Tongue (tissue), 2 donors: ENCODE measurements around the gene SULT1A2. TPM values are rescaled to one million over a fixed set of nuclear protein-coding genes. Genes with fewer than 3 reads are reported as not detected.
"Not testable (repeated sequence)": the region's sequence is repeated elsewhere in the genome, so short reads cannot be mapped to it uniquely, and the experiment has no call there.

ENCODE experiments used
- DNase-seq: peaks from one replicate; pipeline ENCODE4 v3.0.0-alpha.2; 2015
- total RNA-seq: library from RNA; depleted of rRNA; stranded (reverse); fragments of >200 nt; gene quantifications from one replicate; pipeline ENCODE4 v1.2.3, GENCODE V29; 2014

SULT1A2 gene
- total RNA-seq, 1 donor from 2014 or later, result not detected

DNA sequence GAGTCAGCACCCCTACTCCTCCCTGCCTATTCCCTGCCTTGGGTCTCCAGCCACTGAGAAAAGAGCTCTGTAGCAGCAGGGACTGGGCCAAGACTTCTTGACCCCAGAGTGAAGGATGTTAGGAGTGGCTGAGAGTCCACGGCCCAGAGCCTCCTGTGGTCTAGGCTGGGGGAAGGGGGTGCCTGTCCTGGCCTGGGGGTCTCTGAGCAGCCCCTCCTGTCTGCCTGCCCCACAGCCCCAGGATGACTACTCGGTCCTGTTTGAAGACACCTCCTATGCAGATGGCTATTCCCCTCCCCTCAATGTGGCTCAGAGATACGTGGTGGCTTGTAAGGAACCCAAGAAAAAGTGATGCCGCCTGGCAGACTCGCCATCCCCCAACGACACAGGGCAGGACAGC, 5.5 kb downstream of the SULT1A2 start:
- no peak for DNase-seq

DNA sequence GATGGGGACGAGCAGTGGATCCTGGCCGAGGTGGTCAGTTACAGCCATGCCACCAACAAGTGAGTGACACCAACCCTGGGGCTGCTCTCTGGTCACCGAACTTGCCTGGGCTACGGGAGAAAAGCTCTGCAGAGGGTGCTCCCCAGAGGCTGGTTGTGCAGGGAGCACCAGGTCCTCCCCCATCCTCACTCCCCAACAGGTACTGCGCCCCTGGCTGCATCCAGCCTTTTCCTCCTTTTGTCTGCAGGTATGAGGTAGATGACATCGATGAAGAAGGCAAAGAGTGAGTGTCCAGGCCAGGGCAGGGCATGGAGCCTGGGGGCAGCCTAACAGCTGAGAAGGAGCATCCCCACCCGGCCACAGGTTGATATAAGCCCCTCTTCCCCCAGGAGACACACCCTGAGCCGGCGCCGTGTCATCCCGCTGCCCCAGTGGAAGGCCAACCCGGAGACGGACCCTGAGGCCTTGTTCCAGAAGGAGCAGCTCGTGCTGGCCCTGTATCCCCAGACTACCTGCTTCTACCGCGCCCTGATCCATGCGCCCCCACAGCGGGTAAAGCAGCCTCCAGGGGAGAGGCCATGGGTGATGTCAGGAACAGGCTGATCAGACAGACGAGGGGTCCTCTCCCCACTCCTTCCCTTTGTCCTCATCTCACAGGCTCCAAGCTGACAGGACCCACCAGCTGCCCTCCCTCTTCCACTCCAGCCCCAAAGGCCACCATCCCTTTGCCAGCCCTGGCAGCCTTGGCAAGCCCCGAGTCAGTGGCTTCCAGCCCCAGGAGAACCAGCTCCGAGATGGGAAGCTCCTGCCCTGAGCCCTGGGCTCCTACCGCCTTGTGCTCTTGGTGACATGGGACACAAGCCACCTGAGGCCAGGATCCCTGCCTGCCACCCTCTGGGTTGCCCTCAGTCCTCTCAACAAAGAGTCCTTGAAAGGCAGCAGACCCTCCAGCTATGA, 6.2 kb downstream of the SULT1A2 start:
- no peak for DNase-seq

DNA sequence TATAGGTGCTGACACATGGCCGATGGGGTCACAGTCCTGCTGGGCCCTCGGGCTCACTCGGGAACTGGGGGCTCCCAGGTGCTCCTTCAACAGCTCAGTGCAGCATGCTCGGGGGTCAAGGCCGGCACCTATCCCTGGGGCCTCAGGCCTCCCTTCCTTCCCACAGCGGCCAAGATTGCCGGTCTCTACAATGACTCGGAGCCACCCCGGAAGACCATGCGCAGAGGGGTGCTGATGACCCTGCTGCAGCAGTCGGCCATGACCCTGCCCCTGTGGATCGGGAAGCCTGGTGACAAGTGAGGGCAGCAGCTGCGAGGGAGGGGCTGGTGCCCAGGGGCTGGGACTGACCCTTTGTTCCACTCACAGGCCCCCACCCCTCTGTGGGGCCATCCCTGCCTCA, 6.9 kb downstream of the SULT1A2 start:
- DNase-seq, result no peak

DNA sequence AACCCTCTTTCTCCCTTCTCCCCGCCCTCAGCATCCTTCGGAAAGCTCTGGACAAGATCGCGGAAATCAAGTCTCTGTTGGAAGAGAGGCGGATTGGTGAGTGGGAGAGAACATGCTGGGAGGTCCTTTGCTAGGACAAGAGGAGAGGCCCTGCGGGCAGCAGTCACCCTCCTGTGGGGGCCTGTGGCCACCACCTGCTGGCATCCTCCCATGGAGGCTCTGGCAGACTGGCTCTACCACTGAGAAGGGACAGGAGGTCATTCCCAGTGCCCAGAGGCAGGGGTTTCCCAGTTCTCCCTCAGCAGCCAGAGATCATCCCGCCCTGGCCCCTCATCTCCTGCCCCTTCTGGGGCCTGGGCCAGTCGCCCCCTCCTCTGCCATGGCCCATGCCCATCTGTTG, 7.8 kb downstream of the SULT1A2 start:
- DNase-seq, result no peak

DNA sequence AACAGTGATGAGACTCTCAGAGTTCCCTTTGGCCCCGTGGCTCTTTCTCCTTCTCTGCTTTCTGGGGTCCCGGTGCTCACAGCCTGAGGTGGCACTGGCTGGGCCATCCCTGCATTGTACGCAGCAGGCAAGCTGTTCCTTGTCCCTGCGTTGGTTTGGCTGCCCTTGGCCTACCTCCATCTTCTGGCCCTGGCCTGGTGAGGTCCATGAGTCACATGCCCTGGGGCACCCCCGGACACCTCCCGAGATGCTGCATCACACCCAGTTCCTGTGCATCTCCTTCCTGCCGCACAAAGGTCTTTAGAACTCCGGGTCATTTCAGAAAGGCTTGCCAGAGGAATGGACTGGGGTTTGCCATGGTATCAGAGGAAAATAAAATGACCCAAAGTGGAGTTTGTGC, 9.5 kb downstream of the SULT1A2 start:
- no peak for DNase-seq

DNA sequence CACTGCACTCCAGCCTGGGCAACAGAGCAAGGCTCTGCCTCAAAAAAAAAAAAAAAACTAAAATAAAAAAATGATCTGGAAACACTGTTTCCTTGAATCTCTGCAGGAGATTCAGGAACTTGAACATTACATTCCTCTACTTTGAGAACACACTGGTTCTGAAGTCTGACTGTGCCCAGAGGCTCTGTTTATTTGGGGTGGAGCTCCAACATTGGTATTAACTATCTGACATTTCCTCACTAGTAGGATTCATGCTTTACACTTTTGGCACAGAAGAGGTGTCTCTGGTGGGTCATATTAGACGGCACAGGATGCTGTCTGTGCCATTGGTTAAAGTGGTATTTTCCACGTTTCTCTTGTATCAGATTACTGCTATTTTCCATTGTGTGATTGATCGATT, 10.4 kb downstream of the SULT1A2 start:
- DNase-seq, result no peak

DNA sequence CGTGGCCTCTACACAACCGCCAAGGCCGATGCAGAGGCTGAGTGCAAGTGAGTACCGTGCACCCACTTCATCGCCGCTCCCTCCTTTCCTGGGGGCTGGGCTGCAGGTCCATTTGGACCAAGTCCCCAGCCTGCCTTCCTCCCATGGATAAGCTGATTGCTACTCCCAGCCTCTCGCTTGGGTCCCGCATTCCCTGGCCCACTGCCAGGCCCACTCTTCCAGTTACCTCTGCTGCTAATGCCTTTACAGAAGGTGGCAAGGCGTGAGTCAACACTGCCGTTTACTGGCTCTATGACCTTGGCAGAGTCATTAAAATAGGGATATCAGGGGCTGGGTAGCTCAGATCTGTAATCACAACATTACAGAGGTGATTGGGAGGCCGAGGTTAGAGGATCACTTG, 11.2 kb downstream of the SULT1A2 start:
- no peak for DNase-seq

DNA sequence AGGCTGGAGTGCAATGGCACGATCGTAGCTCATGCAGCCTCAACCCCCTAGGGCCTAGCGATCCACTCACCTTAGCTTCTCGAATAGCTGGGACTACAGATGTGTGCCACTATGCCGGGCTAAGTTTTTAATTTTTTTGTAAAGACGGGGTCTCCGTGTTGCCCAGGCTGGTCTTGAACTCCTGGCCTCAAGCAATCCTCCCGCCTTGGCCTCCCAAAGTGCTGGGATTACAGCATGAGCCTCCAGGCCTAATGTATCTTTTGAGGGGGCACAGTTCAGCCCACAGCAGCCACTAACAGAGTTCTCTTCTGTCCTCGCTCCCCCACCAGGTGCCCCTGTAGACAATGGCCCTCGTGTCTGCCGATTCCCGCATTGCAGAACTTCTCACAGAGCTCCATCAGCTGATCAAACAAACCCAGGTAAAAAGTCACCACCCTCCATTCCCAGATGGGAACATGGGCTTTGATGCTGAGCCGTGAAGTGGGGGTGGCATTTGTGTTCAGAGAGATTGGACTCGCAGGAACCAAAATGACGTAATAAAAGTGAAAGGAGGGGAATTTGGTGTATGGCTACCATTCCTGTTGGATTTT, 16.0 kb downstream of the SULT1A2 start:
- no peak for DNase-seq

DNA sequence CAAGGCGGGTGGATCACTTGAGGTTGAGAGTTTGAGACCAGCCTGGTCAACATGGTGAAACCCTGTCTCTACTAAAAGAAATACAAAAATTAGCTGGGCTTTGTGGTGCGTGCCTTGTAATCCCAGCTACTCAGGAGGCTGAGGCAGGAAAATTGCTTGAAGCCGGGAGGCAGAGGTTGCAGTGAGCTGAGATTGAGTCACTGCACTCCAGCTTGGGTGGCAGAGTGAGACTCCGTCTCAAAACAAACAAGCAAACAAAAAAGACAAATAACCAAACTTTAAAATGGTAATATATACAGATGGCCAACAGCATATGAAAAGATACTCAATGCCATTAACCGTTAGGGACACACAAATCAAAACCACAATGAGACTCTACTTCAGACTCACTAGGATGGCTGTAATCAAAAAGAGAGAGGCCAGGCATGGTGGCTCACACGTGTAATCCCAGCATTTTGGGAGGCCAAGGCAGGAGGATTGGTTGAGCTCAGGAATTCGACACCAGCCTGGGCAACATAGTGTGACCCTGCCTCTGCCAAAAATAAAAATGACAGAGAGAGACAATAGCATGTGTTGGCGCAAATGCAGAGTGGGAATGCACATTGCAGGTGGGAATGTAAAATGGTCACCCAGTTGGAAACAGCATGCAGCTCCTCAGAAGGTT, 21.3 kb downstream of the SULT1A2 start:
- no peak for DNase-seq

DNA sequence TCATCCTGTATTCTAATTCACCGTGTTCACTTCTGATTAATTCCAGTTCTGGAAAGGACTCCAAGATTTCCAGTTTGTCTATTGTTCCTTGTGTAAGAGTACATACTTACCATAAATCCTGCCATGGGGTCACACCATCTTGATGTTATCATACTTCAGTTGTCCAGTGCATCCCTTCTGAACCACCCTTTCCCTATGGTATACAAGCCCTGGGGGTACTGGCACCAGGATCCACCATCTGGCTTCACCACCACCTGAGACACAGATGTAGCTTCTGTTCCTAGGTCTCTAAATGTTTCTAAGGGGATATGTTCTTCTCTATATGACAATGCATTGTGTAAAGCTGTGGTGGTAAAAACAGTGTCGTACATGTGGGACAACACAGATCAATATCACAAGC, 21.9 kb downstream of the SULT1A2 start:
- DNase-seq, result no peak

DNA sequence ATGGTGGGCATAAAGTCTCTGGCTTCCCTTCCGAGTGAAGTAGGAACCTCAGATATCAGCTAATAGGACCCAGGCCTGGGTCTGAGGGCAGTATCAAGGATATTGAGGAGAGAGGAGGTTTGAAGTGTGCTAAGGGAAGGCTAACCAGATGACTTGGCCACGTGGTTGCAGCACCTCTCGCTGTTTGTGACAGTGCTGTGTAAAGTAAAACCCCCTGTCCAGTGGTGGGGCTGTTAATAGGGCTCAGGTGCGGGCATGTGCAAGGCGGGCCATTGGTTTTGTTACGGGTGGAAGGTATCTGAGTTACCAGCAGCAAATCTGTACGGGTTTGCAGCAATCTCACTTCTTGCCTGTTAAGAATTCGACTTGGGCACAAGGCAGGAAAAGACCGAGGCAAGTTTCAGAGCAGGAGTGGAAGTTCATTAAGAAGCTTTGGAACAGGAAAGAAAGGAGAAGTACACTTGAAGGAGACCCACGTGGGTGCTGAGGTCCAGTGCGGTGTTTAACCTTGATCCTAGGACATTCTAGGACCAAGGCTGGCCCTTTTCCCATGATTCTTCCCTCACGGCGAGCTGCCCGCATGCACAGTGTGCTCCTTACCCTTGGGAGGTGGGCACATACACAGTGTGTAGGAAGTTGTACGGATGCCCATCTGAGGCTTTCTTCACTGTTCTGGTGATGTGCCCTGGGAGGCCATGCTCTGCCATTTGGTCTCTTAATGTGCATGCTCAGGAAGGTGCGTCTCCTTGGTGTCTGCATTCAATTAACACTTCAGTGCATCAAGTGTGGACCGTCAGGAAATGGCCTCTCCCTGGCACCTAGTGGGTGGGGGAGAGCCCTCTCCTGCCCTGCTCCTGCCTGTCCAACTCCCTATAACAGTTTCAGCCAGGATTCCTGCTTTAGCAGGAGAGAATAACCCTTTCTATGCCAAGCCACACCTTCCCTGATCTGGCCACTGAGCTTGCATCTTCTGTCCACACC, 22.8 kb downstream of the SULT1A2 start:
- no peak for DNase-seq

DNA sequence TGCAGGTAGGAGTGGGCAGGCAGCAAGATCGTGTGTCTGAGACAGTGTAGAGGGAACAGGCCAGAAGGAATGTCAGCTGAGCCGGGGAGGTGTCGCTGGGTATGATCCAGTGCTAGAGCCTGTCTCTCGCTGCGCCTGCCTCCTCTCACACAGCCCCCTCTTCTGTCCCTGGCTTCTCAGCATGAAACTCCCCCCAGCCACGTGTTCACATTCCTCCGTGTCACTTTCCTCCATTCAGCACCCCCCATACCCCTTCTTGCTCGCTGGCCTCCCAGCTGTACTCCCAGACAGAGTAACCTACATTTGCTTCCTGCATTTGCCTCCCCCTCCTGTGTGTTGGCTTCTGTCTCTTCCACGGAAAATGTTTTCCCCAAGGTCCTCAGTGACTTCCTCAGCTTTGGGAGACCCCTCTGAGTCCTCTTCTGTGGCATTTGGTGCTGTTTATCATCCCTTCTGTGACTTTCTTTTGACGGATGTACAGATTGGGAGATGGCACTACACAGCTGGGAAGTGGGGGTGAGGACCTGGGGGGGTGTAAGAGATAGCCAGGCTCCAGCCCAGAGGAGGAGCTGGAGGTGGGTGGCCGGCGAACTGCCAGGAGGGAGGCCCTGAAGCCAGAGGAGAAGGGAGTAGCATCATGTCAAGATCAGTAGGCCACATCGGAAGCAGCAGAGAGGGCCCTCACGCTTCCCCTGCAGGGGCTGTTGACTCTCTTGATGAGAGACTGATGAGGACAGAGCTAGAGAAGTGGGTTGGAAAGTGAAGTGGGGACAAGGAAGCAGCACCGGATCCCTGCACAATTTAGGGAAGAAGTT, 23.9 kb downstream of the SULT1A2 start:
- DNase-seq, result peak; percentile 83

DNA sequence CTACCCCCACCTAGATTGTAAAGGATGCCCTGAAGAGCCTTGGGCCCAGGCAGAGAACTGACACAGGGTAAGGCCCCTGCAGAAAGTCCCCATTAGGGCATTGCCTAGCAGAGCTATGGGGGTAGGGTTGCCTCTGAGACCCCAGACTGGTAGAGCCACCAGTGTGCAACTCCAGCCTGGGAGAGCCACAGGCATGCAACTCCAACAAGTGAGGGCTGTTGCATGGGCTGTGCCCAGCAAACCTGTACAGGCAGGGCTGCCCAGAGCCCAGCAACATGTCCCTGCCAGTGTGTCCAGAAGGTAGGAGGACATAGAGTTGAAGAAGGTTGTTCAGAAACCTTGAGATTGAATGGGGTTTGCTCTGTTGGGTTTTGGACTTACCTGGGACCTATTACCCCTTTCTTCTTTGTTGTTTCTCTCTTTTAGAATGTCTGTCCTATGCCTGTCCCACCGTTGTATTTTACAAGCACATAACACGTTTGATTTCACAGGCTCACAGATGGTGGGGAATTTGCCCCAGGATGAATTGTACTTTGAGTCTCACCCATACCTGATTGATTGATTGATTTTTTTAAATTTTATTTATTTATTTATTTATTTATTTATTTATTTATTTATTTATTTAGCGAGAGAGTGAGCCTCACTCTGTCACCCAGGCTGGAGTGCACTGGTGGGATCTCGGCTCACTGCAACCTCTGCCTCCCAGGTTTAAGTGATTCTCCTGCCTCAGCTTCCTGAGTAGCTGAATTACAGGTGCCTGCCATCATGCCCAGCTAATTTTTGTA, 26.7 kb downstream of the SULT1A2 start:
- no peak for DNase-seq

DNA sequence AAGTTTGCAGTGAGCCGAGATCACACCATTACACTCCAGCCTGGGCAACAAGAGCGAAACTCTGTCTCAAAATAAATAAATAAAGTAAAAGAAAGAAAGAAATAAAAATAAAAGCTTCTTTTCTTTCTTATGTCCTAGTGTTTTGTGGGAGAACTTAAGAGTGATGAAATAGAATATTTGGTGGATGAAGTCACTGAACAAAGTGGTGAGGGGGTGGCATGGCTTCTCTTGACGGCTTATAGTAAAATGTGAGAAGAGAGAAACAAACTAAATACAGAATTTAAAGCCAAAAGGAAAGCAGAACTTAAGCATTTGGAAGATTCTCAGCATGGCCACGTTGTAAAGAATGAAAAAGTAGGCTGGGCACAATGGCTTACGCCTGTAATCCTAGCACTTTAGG, 27.8 kb downstream of the SULT1A2 start:
- no peak for DNase-seq

DNA sequence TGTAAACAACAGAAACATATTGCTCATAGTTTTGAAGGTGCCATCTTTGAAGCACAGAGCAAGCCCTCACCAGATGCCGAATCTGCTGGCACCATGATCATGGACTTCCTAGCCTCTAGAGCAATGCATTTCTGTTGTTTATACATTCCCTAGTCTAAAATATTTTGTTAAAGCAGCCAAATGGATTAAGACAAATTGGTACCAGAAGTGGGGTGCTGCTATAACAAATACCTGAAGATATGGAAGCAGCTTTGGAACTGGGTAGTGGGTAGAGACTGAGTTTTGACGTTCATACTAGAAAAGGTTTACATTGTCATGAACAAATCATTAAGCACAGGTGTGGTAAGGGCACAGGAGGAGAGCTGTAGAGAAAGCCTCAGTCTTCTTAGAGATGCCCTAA, 29.6 kb downstream of the SULT1A2 start:
- DNase-seq, result no peak

DNA sequence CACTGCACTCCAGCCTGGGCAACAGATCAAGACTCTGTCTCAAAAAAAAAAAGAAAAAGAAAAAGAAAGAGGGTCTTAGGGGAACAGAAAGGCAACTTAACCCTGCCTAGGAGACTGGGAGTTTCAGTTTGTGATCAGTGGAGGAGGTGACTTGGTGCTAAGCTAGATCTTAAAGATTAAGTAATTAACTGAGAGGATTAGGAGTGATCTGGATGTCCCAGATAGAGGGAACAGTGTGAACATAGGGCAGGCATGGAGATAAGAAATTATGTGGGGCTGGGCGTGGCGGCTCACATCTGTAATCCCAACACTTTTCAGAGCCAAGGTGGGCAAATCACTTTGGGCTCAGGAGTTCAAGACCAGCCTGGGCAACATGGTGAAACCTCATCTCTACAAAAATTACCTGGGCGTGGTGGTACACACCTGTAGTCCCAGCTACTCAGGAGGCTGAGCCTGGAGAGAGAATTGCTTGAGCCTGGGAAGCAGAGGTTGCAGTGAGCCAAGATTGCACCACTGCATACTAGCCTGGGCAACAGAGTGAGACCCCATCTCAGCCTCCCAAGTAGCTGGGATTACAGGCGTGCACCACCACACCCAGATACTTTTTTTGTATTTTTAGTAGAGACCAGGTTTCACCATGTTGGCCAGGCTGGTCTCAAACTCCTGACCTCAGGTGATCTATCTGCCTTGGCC, 30.5 kb downstream of the SULT1A2 start:
- DNase-seq, result not testable (repeated sequence)

DNA sequence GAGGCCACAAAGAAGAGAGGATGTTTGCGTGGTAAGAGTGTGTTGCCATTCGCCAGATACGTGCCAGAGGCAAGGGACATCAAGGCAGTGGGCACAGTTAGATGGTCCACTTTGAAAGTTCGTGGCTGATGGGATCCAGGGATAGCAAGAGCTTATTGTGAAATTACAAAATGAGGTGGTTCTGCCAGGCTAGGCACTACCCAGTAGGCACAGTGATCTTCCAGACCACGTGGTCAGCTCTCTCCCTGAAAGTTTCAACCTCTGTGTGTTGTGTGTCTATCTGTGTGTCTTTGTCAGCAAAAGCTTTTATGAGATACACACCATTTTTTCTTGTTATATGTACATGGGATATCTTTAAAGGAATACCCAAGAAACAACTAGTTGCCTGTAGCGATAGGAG, 33.6 kb downstream of the SULT1A2 start:
- no peak for DNase-seq

DNA sequence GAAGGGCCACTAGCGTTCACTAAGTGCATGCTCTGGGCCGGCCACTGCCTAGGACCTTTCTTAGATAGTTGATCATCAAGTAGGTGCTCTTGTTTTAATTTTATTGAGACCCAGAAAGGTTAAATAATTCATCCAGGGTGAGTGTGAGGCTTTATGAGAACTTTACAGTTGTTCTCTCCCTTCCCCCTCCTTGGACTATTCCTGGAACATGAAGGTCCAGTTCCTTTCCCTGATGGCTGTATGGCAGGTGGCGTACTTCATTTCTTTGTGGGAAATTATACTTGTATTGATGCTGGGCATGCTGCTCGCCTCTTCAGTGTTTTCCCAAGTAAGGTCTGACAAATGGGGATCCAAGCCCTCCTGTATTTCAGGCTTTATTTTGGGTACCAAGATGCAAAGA, 34.7 kb downstream of the SULT1A2 start:
- DNase-seq, result no peak

DNA sequence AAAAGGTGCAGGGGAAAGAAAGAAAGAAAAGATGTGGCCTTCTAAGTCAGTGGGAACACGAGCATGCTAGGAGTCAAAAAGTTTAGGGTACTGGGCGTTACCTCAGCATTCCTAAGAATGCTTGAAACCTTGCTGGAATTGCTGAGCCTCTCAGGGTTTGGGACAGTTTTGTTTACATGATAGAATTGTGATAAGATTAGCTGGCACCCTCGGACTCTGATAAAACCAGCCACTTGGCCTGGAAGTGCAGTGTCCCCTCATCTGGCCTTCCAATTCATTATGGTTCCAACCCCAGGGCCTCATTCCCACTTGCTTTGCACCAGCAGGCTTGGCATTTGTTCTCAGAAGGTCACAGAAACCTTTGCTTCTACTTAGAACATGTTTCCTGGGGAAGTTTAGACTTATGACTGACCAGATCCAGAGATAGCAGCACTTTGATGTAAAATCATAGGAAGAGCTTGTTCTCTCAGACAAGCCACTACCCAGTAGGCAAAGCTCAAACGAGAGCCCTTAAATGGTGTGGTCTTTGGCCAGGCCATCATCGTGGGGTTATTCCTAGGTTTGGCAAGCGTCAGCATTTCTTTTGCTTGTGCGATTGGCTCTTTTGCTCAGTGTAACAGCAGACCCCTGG, 35.2 kb downstream of the SULT1A2 start:
- no peak for DNase-seq
